Measurements from ENCODE around the gene RUBCNL.
"Not testable (repeated sequence)": the region's sequence is repeated elsewhere in the genome, so short reads cannot be mapped to it uniquely, and the experiment has no call there.

Gene RUBCNL

GRCh38 chr13:46373623-46374022 is 13.4 kb downstream of the RUBCNL start:
- no peak for DNase-seq

- DNase-seq, result not testable (repeated sequence)
Observed at GRCh38 chr13:46372938-46373337, 14.1 kb downstream of the RUBCNL start.

DNA sequence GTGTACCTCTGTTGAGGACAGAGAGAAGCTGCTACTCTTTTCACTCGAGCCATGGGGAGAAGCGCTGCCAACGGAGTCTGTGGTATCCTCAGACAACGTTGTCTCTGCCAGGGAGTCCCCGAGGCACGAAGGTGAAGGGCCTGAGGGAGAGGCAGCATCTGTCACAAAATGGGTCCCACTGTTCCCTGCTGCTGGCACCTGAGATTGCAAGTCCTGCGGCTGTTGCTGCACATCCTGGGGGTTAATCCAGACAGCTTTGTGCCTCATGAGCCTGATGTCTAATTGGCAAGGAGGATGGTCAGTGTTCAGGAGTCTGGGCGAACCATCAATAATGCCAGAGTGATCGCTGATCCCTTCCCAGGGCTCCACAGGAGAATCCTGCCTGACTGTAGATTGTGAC is 15.0 kb downstream of the RUBCNL start:
- no peak for DNase-seq

GRCh38 chr13:46369506-46370277 is 17.4 kb downstream of the RUBCNL start:
- DNase-seq, result no peak

DNA sequence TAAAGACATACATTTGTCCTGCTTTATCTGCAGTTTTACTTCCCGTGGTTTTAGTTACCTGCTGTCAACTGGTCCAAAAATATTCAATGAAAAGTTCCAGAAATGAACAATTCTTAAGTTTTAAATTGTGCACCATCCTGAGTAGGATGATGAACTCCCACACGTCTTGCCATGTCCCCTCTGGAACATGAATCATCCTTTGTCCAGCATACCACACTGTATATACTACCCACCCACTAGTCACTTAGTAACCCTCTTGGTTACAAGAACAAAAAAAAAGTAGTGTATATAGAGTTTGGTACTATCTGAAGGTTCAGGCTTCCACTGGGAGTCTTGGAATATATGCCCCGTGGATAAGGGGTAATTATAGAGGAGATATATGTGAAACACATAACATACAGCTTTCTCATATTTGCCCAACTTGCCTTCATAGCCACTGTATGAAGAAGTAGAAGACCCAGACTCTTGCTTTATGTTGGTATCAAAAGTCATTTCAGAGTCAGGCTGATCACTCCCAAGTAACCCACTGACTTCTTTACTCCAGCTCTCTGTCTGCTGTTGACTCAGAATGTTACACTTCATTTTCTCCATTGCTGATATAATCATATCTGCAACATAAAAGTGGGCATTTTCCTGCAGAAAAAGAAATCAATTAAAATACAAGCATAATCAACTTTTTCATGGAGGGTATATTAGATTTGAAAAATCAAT is 19.3 kb downstream of the RUBCNL start:
- DNase-seq, result no peak

GRCh38 chr13:46361276-46361934 is 25.6 kb downstream of the RUBCNL start:
- DNase-seq, result no peak

DNA sequence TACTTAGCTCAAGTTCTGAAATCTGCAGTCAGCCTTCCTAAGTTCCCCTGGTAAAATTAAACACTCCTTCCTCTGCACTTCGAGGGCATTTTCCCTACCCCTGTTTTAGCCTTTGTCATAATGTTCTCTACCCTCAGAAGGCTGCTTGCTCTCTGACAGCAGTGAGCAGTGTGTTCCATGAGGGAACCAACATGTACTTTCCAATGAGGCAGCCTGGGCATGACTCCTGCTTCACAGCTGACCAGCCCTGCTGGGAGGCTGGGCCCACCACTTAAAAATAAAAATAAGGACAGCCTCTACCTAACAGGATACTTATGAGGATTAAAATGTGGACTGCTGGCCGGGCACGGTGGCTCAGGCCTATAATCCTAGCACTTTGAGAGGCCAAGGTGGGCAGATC is 26.4 kb downstream of the RUBCNL start:
- no peak for DNase-seq

- DNase-seq, result no peak
Observed at GRCh38 chr13:46359714-46360113, 27.3 kb downstream of the RUBCNL start.

GRCh38 chr13:46355901-46356590 is 31.0 kb downstream of the RUBCNL start:
- DNase-seq, result no peak

DNA sequence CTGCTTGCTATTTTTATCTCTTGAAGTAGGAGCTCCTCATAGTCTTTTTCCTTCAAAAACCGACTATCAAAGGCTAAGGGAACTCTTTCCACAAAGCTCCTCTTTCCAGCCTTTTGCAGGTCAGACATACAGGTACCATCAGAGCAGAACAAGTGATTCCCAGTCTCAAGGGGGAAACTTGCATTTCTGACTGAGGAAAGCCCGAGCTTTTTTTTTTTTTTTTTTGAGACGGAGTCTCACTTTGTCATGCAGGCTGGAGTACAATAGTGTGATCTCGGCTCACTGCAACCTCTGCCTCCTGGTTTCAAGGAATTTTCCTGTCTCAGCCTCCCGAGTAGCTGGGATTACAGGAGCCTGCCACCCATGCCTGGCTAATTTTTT is 32.0 kb downstream of the RUBCNL start:
- no peak for DNase-seq

DNA sequence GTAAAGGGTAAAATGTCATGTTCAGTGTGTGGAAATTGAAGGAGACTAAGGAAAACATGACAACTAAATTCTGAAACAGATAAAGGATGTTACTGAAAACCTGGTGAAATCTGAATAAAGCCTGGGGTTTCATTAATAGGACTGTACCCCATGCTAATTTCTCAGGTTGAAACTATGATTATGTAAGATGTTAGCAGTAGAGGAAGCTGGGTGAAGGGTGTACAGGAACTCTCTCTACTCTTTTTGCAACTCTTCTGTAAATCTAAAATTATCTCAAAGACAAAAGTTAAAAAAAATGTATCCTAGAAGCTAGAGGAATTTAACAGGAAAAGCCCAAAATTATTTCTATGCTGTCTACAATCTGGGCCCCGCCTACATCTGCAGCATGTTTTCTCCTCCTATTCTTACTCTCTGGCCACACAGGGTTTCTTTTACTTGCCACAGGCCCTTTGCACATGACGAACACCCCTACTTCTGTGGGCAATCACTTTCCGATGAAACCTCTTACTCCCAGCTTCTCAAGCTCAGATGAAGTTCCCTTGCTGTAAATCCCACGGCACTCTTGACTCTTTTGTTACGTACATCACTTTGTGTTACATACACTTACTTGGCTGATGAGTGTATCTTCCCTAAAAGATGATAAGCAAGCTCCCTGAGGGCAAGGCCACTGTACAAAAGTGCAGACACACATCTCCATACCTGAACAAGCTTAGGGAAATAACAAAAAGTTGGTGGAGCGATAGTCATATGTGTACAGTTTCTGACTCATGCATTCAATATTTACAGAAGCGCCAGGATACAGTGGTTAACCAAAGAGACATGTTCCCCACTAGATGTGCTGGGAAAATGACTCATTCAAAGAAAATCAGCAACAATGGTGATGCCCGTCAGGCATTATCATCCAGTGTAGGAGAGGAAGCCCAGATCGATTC is 32.6 kb downstream of the RUBCNL start:
- no peak for DNase-seq

GRCh38 chr13:46352805-46353204 is 34.2 kb downstream of the RUBCNL start:
- no peak for DNase-seq

GRCh38 chr13:46350003-46350402 is 37.0 kb downstream of the RUBCNL start:
- DNase-seq, result no peak

- no peak for DNase-seq
Observed at GRCh38 chr13:46348961-46349360, 38.1 kb downstream of the RUBCNL start.

- no peak for DNase-seq
Observed at GRCh38 chr13:46347277-46347676, 39.8 kb downstream of the RUBCNL start.

DNA sequence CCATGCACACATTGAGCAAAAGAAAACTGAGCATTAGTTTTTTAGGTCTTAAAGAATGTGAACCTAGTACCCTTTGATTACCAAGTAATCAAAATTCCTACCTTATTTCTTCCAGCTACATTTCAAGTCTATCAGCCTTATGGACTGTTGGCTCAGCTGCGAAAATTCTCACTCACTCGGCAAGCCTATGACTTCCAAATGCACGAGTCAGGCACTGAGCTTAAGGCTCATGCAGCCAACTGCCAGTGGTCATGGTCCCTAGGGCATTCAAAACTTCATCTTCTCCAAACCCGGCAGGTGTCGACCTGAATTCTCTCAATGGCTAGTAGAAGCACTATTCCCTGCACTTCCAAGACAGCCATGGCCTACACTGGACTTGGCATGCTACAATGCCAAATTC is 41.2 kb downstream of the RUBCNL start:
- DNase-seq, result no peak

DNA sequence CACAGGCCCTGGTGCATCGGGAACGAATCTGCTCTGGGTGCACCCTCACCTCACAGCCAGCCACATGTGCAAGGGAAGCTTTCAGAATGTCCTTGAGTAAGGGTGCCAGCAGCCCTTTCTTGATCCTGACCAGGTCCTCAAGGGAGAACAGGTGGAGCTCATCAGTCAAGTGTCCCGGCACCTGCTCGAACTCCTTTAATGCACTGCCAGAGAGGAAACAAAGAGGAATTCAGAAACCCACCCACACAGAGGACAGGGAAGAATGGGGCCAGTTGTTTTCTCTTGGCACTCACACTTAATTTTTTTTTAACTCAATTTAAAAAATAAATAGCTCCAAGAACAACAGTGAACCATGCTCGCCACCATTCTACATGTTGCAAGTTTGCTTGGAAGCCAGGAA is 41.7 kb downstream of the RUBCNL start:
- no peak for DNase-seq

- DNase-seq, result no peak
Observed at GRCh38 chr13:46343279-46343994, 43.6 kb downstream of the RUBCNL start.

GRCh38 chr13:46342538-46342937 is 44.5 kb downstream of the RUBCNL start:
- DNase-seq, result no peak

DNA sequence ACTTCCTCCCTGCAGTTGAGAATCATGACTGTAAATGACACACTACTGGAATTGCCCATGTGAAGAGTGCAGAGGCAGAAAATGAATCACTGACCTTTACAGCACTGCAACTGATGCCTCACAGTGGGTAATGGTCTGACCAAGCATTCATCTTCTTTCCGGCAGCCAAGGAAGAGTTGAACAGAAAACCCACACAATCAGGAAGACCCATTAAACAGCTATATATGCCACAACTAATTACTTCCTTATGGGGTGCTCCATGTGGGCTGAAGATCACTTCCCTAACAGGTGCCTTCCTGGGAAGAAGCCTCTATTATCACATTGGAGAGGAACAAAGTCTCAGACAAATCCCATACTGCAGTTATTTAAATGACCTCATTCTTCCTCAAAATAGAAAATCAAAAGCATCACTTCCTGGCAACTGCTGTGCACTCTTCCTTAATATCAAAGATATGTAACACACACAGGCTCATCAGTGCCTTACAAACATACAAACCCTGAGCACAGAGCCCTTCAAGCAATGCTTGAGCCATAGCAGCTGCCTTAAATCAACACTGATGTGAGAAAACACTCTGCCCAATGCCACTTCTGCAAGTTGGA is 45.8 kb downstream of the RUBCNL start:
- DNase-seq, result no peak

DNA sequence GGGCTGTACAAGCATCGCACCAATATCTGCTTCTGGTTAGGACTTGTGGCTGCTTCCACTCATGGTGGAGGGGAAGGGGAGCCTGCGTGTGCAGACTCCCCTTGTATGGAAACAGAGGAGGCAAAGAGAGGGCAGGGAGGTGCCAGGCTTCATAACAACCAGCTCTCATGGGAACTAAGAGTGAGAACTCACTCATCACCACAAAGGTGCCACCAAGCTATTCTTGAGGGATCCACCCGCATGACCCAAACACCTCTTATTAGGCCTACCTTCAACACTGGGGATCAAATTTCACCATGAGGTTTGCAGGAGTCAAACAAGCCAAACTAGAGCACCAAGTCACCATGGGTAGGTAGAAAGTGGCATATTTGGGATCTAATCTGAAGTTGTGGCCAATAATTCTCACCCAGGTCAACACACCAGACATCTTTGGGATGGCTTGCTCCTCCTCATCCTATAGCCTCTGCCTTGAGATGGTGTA is 46.4 kb downstream of the RUBCNL start:
- no peak for DNase-seq

All from activated CD4-positive, alpha-beta T cell treated with anti-CD3 and anti-CD28 coated beads for 1 hour (primary cell).